Stimulated activated effector memory CD8-positive, alpha-beta T cell treated with anti-CD3 and anti-CD28 coated beads, Interleukin-12 subunit alpha, Interleukin-12 subunit beta, amount 100 ng/mL, for 72 hours (primary cell): ENCODE results near the gene PHLDA2.
A peak's percentile ranks its signal among the peaks of the same experiment; 100 is the strongest.

Source experiments
- ATAC-seq: fragments of 150-1000 bp; cut with Tn5 transposase; 2 replicates; pipeline ENCODE4 v1.10.0; 2021
- DNase-seq, 2 donors: peaks; one replicate each; pipeline ENCODE4 v3.0.0; 2021 to 2022; ENCODE audit warnings: low spot score in 2 of 2
- H3K27ac Mint-ChIP-seq: one replicate; pipeline ENCODE4 v1.8.0; 2022; ENCODE audit warnings: mild to moderate bottlenecking, mixed read lengths
- H3K36me3 Mint-ChIP-seq: one replicate; pipeline ENCODE4 v1.8.0; 2022; ENCODE audit warnings: mild to moderate bottlenecking, mixed read lengths
- H3K4me1 Mint-ChIP-seq: one replicate; pipeline ENCODE4 v1.8.0; 2022; ENCODE audit warnings: mixed read lengths
- H3K4me3 Mint-ChIP-seq: one replicate; pipeline ENCODE4 v1.8.0; 2022; ENCODE audit warnings: mild to moderate bottlenecking, mixed read lengths
- H3K9me3 Mint-ChIP-seq: one replicate; pipeline ENCODE4 v1.8.0; 2022; ENCODE audit warnings: mixed read lengths

The PHLDA2 gene

DNA sequence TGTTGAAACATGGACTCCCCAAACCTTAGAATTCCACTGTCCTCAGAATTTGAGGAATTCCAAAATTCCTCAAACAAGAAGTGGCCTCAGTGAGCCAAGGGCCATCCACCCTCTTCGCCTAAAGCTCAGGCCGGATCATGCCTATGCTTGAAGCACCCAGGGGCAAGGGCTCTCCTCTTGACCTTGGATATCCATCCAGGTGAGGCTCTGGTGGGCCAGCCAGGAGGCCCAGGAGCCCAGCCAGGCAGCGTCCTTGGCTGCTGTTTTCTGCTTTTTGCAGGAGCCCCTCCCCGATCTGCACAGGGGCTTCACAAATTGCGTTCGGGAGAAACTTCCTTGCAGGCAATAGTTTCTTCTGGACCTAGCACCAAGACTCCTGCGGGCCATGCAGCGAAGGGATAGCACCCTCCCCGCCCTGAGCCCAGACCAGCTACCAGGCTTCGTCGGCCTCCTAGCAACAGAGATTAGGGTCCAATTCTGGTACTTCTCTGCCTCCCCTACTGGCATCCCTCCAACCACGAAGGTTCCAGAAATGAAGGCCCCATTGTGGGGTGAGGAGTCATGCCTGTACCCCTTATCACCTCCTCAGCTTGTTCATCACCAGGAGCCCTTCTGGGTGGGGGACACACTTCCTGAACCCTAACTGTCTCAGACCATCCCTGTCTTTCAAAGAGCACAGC is 2.0 kb downstream of the PHLDA2 start:
- peak overlapping the region; percentile 82 for H3K4me3 Mint-ChIP-seq
- peak overlapping the region; percentile 37 for H3K27ac Mint-ChIP-seq
- peaks cover 22% of the 10 kb centered on the region for H3K36me3 Mint-ChIP-seq
- no peaks in the 10 kb centered on the region for H3K9me3 Mint-ChIP-seq
- DNase-seq (no peak), ATAC-seq (no peak)
- H3K4me1 Mint-ChIP-seq, result peaks cover 30% of the 10 kb centered on the region

DNA sequence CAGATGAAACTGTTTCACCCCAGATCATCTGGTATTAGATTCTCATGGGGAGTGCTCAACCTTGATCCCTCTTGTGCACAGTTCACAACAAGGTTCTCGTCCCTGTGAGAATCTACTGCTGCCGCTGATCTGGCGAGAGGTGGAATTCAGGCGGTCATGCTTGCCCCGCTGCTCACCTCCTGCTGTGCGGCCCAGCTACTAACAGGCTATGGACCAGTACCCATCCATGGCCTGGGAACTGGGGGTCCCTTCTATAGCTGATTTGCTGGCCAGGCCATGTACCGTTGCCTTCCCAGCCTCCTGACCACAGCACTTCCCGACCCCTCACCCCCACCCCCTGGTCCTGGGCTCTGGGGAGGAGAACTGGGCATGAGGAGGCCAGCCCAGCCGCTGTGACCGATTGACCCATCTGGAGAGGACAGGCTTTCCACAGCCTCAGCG is 2.6 kb downstream of the PHLDA2 start:
- DNase-seq (no peak), ATAC-seq (no peak)
- H3K4me3 Mint-ChIP-seq, result no peak overlapping the region
- H3K27ac Mint-ChIP-seq, result no peak overlapping the region
- peaks cover 22% of the 10 kb centered on the region for H3K36me3 Mint-ChIP-seq
- peaks cover 29% of the 10 kb centered on the region for H3K4me1 Mint-ChIP-seq
- H3K9me3 Mint-ChIP-seq, result no peaks in the 10 kb centered on the region

DNA sequence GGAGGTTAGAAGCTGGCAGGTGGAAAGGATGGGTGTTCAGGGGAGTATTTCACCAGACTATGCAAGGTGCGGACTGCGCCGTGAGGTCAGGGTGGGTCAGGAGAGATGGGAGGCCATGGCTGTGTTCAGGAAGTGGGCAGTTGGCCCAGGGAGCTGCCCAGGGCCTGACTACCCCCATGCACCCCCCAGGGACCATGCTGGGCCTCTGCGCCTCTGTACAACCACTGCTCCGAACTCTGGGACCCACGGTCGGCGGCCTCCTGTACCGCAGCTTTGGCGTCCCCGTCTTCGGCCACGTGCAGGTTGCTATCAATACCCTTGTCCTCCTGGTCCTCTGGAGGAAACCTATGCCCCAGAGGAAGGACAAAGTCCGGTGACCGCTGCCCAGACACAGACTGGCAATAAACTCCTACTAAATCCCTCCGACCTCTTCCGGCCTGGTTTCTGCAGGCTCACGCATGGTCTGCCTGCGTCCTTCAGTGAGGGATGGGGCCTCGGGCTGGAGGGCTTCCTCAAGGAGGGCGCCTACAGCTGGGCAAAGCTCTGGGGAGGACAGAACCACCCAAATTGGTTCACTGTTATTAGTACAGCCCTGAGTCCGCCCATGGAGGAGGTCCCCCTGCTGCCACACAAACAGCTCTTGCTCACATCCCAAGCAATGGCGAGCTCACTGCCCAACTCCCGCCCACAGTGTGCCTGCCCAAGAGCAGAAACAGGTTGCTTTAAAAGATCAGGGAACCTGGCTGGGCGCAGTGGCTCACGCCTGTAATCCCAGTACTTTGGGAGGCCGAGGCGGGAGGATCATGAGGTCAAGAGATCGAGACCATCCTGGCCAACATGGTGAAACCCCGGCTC is 4.2 kb downstream of the PHLDA2 start:
- H3K9me3 Mint-ChIP-seq, result no peaks in the 10 kb centered on the region
- peaks cover 16% of the 10 kb centered on the region for H3K36me3 Mint-ChIP-seq
- no peak overlapping the region for H3K4me3 Mint-ChIP-seq
- H3K27ac Mint-ChIP-seq, result no peak overlapping the region
- no peak for ATAC-seq
- no peak for DNase-seq
- H3K4me1 Mint-ChIP-seq, result peaks cover 16% of the 10 kb centered on the region

DNA sequence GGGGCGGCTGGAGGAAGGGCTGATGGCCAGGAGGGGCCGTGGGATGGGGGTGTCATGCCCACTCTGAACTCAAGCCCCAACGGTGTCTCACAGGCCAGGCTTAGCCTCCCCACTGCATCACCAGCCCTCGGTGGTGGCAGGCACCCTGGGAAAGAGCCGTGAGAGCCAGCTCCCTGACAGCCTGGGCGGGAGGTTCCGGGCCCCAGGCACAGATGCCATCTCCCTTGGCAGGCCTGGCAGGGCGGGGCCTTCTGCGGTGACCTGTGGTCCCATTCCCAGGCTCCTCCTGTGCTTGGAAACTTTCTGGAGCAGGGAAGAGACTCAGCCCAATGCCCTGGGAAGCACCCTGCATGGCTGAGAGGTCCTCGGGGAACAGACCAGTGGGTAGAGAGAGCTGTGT is 4.8 kb downstream of the PHLDA2 start:
- Mint-ChIP-seq H3K9me3 (no peaks in the 10 kb centered on the region), H3K4me3 (no peak overlapping the region), H3K27ac (no peak overlapping the region), H3K4me1 (peaks cover 12% of the 10 kb centered on the region), H3K36me3 (peaks cover 11% of the 10 kb centered on the region)
- ATAC-seq (no peak), DNase-seq (no peak)

DNA sequence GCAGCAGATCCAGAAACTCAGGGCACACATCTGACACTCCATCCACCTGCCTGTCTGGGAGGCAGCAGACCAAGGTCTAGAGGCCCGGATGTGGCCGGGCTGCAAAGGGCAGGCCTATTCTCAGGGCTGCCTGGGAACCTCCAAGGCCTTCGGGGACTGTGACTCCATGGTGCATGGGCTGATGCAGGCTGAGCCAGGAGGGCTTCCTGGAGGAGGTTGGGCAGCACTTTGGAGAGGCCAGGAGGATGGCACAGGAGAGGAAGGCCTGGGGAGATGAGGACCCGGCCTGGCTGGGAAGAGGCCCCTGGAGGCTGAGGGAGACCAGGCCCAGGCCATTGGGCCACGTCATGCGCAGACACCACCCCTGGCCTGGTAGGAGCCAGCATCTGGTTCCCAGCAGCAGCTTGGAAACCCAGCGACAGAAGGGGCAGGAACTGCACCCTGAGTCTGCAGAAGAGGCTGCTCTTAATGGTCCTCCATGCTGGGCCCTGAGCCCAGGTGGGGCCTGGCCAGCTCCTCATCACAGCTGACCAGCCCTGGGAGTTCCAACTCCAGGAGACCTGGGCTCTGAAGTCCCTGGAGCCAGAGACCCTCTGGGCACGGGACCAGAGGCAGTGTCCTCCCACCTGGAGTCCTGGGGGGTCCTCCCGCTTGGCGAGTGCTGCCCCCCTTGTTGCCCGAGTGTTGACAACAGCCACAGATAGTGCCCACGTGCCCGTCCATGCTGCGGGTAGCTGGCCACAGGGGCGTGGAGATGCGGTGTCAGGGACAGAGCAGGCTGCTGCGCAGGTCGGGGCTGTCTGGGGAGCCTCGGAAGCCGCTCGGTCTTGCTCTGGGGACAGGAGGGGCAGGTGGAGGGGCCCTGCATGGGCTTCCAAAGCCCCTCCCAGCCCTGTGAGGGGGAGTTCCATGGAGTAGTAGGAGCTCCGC is 5.5 kb downstream of the PHLDA2 start:
- Mint-ChIP-seq H3K4me3 (no peak overlapping the region), H3K4me1 (peaks cover 12% of the 10 kb centered on the region), H3K9me3 (no peaks in the 10 kb centered on the region), H3K27ac (no peak overlapping the region), H3K36me3 (peaks cover 11% of the 10 kb centered on the region)
- ATAC-seq (no peak), DNase-seq (no peak)

DNA sequence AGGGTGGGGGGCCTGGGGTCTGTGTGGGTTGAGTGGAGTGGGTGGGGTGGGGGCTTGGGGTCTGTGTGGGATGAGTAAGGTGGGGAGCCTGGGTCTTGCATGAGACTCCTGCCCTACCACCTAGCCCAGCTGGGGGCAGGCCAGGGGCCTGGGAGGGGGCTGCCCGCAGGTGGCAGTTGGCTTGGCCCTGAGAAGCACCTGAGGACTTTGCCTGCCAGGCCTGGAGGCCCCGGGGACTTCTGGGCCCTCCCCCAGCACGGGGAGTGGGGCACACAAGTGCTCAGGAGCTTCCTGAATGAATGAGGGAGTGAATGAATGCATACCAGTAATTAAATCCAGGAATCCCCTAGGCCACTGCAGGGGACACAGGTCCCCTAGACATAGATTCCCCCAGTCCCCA is 6.6 kb downstream of the PHLDA2 start:
- ATAC-seq, result no peak
- H3K4me3 Mint-ChIP-seq, result no peak overlapping the region
- no peaks in the 10 kb centered on the region for H3K9me3 Mint-ChIP-seq

DNA sequence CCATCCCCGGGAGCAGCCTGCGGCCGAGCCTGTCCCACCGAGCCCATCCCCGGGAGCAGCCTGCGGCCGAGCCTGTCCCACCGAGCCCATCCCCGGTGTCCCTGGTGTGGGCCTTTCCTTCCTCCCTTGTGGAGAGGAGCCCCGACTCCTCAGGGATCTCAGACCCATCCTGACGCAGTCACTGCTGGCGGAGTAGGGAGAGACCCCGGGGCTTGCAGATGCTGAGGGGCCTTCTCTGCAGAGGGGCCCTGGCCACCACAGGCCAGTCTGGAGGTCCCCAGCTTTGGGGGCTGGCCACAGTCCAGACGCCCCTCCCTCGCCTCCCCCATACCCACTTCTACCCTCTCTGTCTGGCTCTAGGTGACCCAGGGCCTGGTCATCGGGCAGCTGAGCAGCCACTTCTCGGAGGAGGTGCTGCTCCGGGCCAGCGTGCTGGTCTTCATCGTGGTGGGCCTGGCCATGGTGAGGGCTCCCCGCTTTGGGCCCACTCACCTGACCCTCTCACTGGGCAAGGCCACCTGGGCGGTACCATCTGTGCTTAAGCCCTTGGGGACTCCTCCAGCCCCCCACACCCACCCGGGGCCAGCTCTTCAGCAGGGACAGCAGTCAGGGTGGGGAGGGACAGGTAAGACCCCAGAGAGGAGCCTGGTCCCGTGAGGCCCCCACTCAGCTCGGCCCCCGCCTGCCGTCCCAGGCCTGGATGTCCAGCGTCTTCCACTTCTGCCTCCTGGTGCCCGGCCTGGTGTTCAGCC is 7.3 kb downstream of the PHLDA2 start:
- Mint-ChIP-seq H3K36me3 (no peaks in the 10 kb centered on the region), H3K9me3 (no peaks in the 10 kb centered on the region), H3K27ac (no peak overlapping the region), H3K4me3 (no peak overlapping the region), H3K4me1 (no peaks in the 10 kb centered on the region)
- ATAC-seq (no peak), DNase-seq (no peak)

More for the DNA sequence above, 6.6 kb downstream of the PHLDA2 start:
- no peak for DNase-seq
- Mint-ChIP-seq H3K4me1 (peaks cover 4% of the 10 kb centered on the region), H3K27ac (no peak overlapping the region), H3K36me3 (peaks cover 3% of the 10 kb centered on the region)

DNA sequence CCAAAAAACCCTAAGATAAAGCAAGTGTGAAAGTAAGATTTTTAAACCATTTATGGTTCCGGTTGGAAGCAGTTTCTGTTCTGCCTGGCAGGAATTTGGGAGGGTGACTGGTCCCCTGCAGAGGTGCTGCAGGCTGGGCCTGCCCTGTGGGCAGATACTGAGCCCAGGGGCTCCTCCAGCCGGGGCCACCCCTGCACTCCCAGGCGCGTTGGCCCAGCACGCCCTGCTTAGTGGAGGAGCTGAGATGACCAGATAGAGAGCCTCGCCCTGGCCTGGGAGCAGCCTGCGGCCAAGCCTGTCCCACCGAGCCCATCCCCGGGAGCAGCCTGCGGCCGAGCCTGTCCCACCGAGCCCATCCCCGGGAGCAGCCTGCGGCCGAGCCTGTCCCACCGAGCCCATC is 8.0 kb downstream of the PHLDA2 start:
- no peaks in the 10 kb centered on the region for H3K36me3 Mint-ChIP-seq
- no peaks in the 10 kb centered on the region for H3K4me1 Mint-ChIP-seq
- H3K4me3 Mint-ChIP-seq, result no peak overlapping the region
- no peak for DNase-seq
- no peak for ATAC-seq
- no peaks in the 10 kb centered on the region for H3K9me3 Mint-ChIP-seq
- H3K27ac Mint-ChIP-seq, result no peak overlapping the region

DNA sequence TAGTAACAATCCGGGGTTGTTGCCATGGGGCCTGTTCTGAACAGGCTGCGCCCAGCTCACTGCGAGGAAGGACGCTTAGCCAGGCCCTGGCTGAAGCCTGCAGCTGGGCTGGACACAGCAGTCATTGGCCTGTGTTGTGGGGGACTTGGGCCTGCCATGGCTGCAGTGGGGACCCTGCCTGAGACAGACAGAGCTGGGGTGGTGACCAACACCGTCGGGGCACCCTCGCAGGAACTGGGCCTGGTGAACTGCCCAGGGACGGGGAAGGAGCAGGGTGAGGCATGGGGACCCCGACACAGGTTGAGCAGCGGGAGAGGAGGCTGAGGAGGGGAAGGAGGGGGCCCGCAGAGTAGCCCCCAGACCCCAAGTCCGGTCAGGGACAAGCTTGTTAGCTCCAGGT is 8.9 kb downstream of the PHLDA2 start:
- Mint-ChIP-seq H3K36me3 (no peaks in the 10 kb centered on the region), H3K4me3 (no peak overlapping the region), H3K9me3 (no peaks in the 10 kb centered on the region), H3K4me1 (no peaks in the 10 kb centered on the region), H3K27ac (peak overlapping the region; percentile 52)
- DNase-seq (no peak), ATAC-seq (no peak)

DNA sequence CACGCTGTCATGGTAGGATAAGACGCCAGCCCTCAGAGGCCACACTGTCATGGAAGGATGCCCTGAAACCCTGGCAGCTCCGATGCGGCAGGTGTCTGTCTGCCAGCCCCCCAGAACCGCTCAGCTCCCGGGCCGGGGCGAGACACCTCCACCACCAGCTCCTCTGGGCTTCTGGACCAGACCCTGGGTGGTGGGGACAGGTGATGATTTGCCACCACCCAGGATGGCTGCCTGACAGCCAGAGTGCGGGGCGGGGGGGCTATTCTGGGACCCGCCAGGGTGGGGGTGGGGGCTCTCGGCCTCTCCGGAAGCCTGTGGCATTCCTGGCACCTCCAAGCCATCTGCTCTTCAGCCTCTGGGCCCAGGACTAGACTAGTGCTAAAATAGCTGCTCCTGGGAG is 9.4 kb downstream of the PHLDA2 start:
- H3K4me3 Mint-ChIP-seq, result no peak overlapping the region
- no peaks in the 10 kb centered on the region for H3K9me3 Mint-ChIP-seq
- H3K27ac Mint-ChIP-seq, result peak overlapping the region; percentile 52
- DNase-seq (no peak), ATAC-seq (no peak)
- H3K36me3 Mint-ChIP-seq, result no peaks in the 10 kb centered on the region
- no peaks in the 10 kb centered on the region for H3K4me1 Mint-ChIP-seq

DNA sequence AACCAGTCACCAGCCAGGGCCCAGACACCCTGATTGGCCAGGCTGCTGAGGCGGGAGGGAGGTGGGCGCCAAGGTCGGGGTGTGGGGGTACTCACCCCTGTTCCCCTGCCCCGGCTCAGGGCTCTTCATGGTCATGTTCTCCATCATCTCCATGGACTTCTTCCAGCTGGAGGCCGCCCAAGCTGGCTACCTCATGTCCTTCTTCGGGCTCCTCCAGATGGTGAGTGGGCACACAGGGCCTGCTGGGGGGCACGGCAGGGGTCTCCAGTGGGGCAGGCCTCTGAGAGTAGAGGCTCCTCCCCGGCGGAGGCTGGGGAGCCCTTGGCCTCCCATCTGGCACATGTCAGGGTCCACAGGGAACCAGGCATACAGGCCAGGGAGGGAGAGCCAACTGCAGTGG is 10.0 kb downstream of the PHLDA2 start:
- Mint-ChIP-seq H3K9me3 (no peaks in the 10 kb centered on the region), H3K27ac (no peak overlapping the region), H3K4me3 (no peak overlapping the region), H3K4me1 (peaks cover under 1% of the 10 kb centered on the region), H3K36me3 (no peaks in the 10 kb centered on the region)
- no peak for ATAC-seq
- DNase-seq, result no peak

DNA sequence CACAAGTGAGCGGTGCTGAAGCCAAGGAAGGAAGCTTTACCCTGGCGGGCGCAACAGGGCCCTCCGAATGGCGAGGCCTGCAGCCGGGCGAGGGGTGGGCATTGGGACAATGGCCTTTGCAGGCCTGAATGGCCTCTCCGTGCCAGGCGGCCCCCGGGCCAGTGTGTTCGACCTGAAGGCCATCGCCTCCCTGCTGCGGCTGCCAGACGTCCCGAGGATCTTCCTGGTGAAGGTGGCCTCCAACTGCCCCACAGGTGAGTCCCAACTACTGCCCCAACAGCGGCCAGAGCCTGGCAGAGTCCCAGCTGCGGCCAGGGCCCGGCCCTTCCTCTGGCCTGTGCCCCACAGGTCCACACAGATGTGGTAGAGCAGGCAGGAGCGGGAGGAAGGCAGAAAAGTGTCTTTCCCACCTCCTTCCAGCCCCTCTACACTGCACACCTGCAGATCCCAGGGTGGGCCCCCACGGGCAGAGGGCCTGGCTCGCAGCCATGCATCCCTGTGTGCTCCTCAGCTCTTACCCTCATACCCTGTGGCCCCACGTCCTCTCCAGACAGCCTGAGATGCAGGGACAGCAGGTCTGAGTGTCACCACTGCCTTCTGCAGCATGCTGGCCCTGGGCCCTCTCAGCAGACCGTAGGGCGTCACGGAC is 11.3 kb downstream of the PHLDA2 start:
- Mint-ChIP-seq H3K27ac (no peak overlapping the region), H3K36me3 (no peaks in the 10 kb centered on the region), H3K4me3 (no peak overlapping the region), H3K4me1 (peaks cover 13% of the 10 kb centered on the region), H3K9me3 (no peaks in the 10 kb centered on the region)
- ATAC-seq, result no peak
- DNase-seq, result no peak

DNA sequence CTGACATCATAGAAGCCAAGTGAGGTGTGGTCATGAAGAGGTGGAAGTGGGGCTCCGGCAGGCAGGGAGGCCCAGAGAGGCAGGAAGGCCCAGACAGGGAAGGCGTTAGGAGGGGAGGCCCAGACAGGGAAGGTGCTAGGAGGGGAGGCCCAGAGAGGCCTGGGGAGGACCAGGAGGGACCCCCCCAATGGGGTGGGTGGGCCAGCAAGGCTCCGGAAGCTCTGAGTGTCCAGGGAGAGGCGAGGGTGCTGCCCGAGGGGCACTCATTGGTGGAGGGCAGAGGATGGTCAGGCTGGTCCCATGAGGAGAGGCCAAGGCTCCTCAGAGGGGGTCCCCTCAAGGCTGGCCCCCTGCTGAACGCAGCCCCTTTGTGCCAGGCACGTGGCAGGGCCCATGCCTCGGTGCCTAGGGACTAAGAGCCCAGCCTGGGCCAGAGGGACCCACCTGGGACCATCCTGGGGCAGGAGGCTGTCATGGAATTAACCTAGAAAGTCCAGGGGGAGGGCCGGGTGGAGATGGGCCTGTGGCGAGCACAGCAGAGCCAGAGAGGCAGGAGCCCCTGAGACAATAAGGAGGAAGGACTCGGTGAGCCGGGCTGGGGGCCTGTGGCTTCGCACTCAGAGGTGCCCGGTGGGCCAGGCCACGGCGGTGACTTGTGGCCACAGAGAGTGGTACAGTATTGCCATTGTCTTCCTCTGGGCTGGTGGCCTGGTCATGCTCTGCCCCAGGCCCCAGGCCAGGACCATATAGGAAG is 12.2 kb downstream of the PHLDA2 start:
- H3K4me1 Mint-ChIP-seq, result peaks cover 13% of the 10 kb centered on the region
- no peaks in the 10 kb centered on the region for H3K9me3 Mint-ChIP-seq
- no peak for DNase-seq
- no peak for ATAC-seq
- no peak overlapping the region for H3K4me3 Mint-ChIP-seq
- H3K27ac Mint-ChIP-seq, result peak overlapping the region; percentile 70
- no peaks in the 10 kb centered on the region for H3K36me3 Mint-ChIP-seq
